K562 (cell line): ENCODE measurements around the gene RNF138. TPM values are rescaled to one million over a fixed set of nuclear protein-coding genes. Genes with fewer than 3 reads are reported as not detected.
A peak's percentile ranks its signal among the peaks of the same experiment; 100 is the strongest.

Experiments used
- CREM ChIP-seq: IDR thresholded peaks from 2 replicates; pipeline ENCODE4 v1.6.1; 2014; ENCODE audit warnings: antibody characterized with exemption, low read depth
- MYC ChIP-seq, 2 experiments: fragments of 250-450 bp in 1 of 2; sonication (Bioruptor Pico) in 1 of 2; IDR thresholded peaks; 2 replicates each; pipeline versions ENCODE4 v1.5.1 to v1.6.1; 2012 to 2021; ENCODE audit warnings: low read depth in 2 of 2, borderline replicate concordance in 1 of 2, improper control_type of control experiment in 1 of 2, low read length in 1 of 2, mild to moderate bottlenecking in 1 of 2, moderate library complexity in 1 of 2
- PHF21A ChIP-seq: fragments of 450-650 bp; IDR thresholded peaks from 2 replicates; pipeline ENCODE4 v1.6.1; 2017; ENCODE audit warnings: low read depth, borderline replicate concordance
- RAD21 ChIP-seq, 2 experiments: fragments of 250-450 bp in 1 of 2; fragments of 450-650 bp in 1 of 2; sonication (Bioruptor Pico) in 1 of 2; formaldehyde crosslinking in 1 of 2; IDR thresholded peaks in 1 of 2; conservative IDR thresholded peaks in 1 of 2; 2 replicates each; pipeline versions ENCODE4 v1.4.0 to v1.8.0; 2020 to 2022; ENCODE audit warnings: mild to moderate bottlenecking in 2 of 2, moderate library complexity in 1 of 2
- RBM39 ChIP-seq: fragments of 200-400 bp; formaldehyde crosslinking; optimal IDR thresholded peaks from 2 replicates; pipeline ENCODE3; 2018; ENCODE audit warnings: low read depth, low read length
- RCOR1 ChIP-seq, 2 experiments: IDR thresholded peaks; 2 replicates each; pipeline ENCODE4 v1.6.1; 2012; ENCODE audit warnings: low read depth in 2 of 2, low read length in 2 of 2, borderline replicate concordance in 1 of 2, improper control_type of control experiment in 1 of 2
- STAG1 ChIP-seq: sonication (generic); formaldehyde crosslinking; IDR thresholded peaks from 2 replicates; pipeline ENCODE4 v1.5.0; 2020; ENCODE audit warnings: missing genetic modification reagents, borderline replicate concordance
- ZNF217 ChIP-seq: sonication (generic); formaldehyde crosslinking; IDR thresholded peaks from 2 replicates; pipeline ENCODE4 v1.8.0; 2022; ENCODE audit warnings: mild to moderate bottlenecking, missing genetic modification reagents
- ZSCAN29 ChIP-seq: fragments of 450-650 bp; IDR thresholded peaks from 2 replicates; pipeline ENCODE4 v1.6.1; 2017
- polyA plus RNA-seq, 8 experiments: library from polyadenylated mRNA; depleted of rRNA in 4 of 8; stranded (reverse) in 5 of 8; unstranded in 3 of 8; fragments of >200 nt; fragmentation: Nextera tagmentation in 2 of 8; fragmentation: Illumina TruSeq in 1 of 8; extraction: Ambion mirVana in 2 of 8; extraction: Trizol in 1 of 8; gene quantifications; 2 replicates each; pipeline versions ENCODE4 v1.2.1 to v1.2.3, GENCODE V29; 2011 to 2014; ENCODE audit warnings: inconsistent platforms in 1 of 8, missing spikeins in 1 of 8
- total RNA-seq, 7 experiments: library from RNA; depleted of rRNA in 6 of 7; stranded (reverse); fragments of >200 nt in 6 of 7; fragmentation: Illumina TruSeq in 2 of 7; extraction: Trizol in 2 of 7; gene quantifications; 2 replicates each; pipeline versions ENCODE4 v1.2.1 to v1.2.3, GENCODE V29; 2011 to 2021; ENCODE audit warnings: low replicate concordance in 1 of 7
- TF ChIP-seq, protein P1 (sequence below): fragments of 450-650 bp; formaldehyde crosslinking; IDR thresholded peaks from 2 replicates; pipeline ENCODE4 v1.4.0; 2020; ENCODE audit warnings: mild to moderate bottlenecking, moderate library complexity
- TF ChIP-seq, protein P2 (sequence below), 2 experiments: fragments of 450-650 bp; formaldehyde crosslinking in 1 of 2; IDR thresholded peaks; 2 replicates each; pipeline versions ENCODE4 v1.4.0 to v1.6.1; 2014 to 2020; ENCODE audit warnings: mild to moderate bottlenecking in 2 of 2, borderline replicate concordance in 1 of 2, low read depth in 1 of 2
- TF ChIP-seq, protein P3 (sequence below): fragments of 250-450 bp; sonication (Bioruptor Pico); IDR thresholded peaks from 2 replicates; pipeline ENCODE4 v1.8.0; 2021; ENCODE audit warnings: mild to moderate bottlenecking, moderate library complexity
- TF ChIP-seq, protein P4 (sequence below), 3 experiments: IDR thresholded peaks in 2 of 3; conservative IDR thresholded peaks in 1 of 3; 2 replicates each; pipeline ENCODE4 v1.5.1; 2011 to 2012; ENCODE audit warnings: low read length in 3 of 3, mild to moderate bottlenecking in 3 of 3, control low read depth in 2 of 3, improper control_type of control experiment in 1 of 3, inconsistent platforms in 1 of 3, low read depth in 1 of 3, mixed read lengths in 1 of 3, moderate library complexity in 1 of 3; ENCODE audit not compliant: insufficient read depth in 2 of 3

RNF138 gene
- total and polyA plus RNA-seq, 9 of the 15 experiments (the other 6 are each of a cell fraction or from before 2014, with no cell fraction given), result 47.6 to 100 (median 62.5) TPM

DNA sequence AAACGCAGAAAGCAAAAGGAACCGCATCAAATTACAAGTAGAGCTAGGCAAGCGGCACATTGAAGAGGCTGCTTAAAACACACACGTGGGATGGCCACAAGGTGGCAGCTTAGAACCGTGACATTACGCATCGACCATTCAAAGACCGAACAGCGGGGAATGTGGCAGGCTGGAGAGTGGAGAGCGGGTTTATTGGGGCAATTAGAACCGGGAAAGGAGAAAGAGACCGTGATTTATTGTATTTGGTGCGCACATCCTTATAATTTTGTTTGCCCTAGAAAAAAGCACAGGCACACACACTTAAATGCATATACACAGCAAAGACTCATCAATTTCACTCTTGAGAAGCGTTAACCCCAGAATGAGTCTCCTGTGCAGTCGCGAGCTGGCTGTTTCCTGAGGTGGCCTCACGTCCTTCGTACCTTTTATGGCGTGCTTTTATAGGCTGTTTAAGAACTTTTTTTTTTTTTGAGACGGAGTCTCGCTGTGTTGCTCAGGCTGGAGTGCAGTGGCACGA is 66.5 kb downstream of the RNF138 start (continued):
- TF ChIP-seq MYC (IDR thresholded peaks at IDR 0.05; ENCODE audit: low read depth, low read length) (0 out of 2 replicates have a peak, but pooled peaks have one; percentile 21), MYC (CRISPR knock-in tag; IDR thresholded peaks at IDR 0.05; ENCODE audit: borderline replicate concordance, low read depth) (no peak), PHF21A (peak; percentile 67; the same call in 1 of the 2 replicates), CREM (peak; percentile 61), ZNF217 (CRISPR knock-in tag) (no peak), RAD21 (CRISPR knock-in tag; conservative IDR thresholded peaks at IDR 0.05 in 1 of 2, IDR thresholded peaks at IDR 0.05 in 1 of 2) (peak; percentile 77 to 94), STAG1 (CRISPR knock-in tag) (peak; percentile 68; the same call in 1 of the 2 replicates), RBM39 (no peak), ZSCAN29 (no peak), RCOR1 (IDR thresholded peaks at IDR 0.05; ENCODE audit: borderline replicate concordance in 1 of 2, low read depth in 2 of 2, low read length in 2 of 2) (peak in 1 of 2 experiments; percentile 43; a peak in 1 of 4 replicates)
- TF ChIP-seq, protein P1, sequence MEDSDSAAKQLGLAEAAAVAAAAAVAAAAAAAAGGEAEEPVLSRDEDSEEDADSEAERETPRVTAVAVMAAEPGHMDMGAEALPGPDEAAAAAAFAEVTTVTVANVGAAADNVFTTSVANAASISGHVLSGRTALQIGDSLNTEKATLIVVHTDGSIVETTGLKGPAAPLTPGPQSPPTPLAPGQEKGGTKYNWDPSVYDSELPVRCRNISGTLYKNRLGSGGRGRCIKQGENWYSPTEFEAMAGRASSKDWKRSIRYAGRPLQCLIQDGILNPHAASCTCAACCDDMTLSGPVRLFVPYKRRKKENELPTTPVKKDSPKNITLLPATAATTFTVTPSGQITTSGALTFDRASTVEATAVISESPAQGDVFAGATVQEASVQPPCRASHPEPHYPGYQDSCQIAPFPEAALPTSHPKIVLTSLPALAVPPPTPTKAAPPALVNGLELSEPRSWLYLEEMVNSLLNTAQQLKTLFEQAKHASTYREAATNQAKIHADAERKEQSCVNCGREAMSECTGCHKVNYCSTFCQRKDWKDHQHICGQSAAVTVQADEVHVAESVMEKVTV (CRISPR knock-in tag), result peak; percentile 78
- TF ChIP-seq, protein P2, sequence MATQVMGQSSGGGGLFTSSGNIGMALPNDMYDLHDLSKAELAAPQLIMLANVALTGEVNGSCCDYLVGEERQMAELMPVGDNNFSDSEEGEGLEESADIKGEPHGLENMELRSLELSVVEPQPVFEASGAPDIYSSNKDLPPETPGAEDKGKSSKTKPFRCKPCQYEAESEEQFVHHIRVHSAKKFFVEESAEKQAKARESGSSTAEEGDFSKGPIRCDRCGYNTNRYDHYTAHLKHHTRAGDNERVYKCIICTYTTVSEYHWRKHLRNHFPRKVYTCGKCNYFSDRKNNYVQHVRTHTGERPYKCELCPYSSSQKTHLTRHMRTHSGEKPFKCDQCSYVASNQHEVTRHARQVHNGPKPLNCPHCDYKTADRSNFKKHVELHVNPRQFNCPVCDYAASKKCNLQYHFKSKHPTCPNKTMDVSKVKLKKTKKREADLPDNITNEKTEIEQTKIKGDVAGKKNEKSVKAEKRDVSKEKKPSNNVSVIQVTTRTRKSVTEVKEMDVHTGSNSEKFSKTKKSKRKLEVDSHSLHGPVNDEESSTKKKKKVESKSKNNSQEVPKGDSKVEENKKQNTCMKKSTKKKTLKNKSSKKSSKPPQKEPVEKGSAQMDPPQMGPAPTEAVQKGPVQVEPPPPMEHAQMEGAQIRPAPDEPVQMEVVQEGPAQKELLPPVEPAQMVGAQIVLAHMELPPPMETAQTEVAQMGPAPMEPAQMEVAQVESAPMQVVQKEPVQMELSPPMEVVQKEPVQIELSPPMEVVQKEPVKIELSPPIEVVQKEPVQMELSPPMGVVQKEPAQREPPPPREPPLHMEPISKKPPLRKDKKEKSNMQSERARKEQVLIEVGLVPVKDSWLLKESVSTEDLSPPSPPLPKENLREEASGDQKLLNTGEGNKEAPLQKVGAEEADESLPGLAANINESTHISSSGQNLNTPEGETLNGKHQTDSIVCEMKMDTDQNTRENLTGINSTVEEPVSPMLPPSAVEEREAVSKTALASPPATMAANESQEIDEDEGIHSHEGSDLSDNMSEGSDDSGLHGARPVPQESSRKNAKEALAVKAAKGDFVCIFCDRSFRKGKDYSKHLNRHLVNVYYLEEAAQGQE (IDR thresholded peaks at IDR 0.05; ENCODE audit: borderline replicate concordance), result peak; percentile 81
- TF ChIP-seq, protein P2 (CRISPR knock-in tag; IDR thresholded peaks at IDR 0.05; ENCODE audit: low read depth), result no peak
- TF ChIP-seq, protein P3, sequence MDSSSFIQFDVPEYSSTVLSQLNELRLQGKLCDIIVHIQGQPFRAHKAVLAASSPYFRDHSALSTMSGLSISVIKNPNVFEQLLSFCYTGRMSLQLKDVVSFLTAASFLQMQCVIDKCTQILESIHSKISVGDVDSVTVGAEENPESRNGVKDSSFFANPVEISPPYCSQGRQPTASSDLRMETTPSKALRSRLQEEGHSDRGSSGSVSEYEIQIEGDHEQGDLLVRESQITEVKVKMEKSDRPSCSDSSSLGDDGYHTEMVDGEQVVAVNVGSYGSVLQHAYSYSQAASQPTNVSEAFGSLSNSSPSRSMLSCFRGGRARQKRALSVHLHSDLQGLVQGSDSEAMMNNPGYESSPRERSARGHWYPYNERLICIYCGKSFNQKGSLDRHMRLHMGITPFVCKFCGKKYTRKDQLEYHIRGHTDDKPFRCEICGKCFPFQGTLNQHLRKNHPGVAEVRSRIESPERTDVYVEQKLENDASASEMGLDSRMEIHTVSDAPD, result no peak
- TF ChIP-seq, protein P4, sequence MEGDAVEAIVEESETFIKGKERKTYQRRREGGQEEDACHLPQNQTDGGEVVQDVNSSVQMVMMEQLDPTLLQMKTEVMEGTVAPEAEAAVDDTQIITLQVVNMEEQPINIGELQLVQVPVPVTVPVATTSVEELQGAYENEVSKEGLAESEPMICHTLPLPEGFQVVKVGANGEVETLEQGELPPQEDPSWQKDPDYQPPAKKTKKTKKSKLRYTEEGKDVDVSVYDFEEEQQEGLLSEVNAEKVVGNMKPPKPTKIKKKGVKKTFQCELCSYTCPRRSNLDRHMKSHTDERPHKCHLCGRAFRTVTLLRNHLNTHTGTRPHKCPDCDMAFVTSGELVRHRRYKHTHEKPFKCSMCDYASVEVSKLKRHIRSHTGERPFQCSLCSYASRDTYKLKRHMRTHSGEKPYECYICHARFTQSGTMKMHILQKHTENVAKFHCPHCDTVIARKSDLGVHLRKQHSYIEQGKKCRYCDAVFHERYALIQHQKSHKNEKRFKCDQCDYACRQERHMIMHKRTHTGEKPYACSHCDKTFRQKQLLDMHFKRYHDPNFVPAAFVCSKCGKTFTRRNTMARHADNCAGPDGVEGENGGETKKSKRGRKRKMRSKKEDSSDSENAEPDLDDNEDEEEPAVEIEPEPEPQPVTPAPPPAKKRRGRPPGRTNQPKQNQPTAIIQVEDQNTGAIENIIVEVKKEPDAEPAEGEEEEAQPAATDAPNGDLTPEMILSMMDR (IDR thresholded peaks at IDR 0.05 in 2 of 3, conservative IDR thresholded peaks at IDR 0.05 in 1 of 3; ENCODE audit: insufficient read depth in 2 of 3, low read depth in 1 of 3, low read length in 3 of 3), result peak; percentile 82 to 91 (median 89)
